ENCODE results near the gene ADRA2B.

DNA sequence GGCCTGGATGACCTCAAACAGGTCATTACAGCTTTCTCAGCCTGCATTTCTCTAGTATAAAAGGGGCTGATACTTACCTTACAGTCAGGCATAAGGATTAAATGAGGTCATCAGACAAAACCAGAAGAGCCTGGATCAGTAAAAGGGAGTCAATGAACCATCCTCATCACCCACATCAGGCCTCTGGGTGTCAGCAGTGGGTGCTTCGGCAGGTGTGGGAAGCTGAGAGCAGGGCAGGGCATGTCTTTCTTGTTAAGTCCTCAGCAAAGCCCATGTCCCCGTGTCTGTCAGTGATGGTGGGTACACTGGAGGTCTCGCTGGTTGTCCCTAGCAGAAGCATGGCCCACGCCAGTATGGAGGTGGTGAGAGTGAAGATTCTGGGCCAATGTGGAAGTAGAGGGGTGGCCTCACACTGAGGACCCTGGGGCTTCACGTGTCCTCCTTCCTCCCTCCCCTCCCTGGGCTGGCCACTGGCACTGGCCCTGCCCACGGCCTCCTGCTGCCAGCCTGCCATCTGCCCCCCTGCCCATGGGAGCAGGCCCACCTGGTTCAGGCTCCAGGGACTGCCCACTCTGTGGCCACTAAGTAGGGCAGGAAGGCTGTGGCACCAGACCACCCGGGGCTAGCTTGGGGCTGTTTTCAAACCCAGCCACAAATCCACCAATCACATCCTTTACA, 4.4 kb downstream of the ADRA2B start:
- TF ChIP-seq, protein P1, sequence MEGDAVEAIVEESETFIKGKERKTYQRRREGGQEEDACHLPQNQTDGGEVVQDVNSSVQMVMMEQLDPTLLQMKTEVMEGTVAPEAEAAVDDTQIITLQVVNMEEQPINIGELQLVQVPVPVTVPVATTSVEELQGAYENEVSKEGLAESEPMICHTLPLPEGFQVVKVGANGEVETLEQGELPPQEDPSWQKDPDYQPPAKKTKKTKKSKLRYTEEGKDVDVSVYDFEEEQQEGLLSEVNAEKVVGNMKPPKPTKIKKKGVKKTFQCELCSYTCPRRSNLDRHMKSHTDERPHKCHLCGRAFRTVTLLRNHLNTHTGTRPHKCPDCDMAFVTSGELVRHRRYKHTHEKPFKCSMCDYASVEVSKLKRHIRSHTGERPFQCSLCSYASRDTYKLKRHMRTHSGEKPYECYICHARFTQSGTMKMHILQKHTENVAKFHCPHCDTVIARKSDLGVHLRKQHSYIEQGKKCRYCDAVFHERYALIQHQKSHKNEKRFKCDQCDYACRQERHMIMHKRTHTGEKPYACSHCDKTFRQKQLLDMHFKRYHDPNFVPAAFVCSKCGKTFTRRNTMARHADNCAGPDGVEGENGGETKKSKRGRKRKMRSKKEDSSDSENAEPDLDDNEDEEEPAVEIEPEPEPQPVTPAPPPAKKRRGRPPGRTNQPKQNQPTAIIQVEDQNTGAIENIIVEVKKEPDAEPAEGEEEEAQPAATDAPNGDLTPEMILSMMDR (conservative IDR thresholded peaks at IDR 0.05; ENCODE audit: low read length) = peak; percentile 30; the same call in 1 of the 2 replicates
- TF ChIP-seq EZH2phosphoT487 (IDR thresholded peaks at IDR 0.05; ENCODE audit: borderline replicate concordance) = no peak
